GM11168 (cell line): ENCODE measurements around the gene MYO7A.

ENCODE experiments used
- in situ Hi-C: fragments of 300-500 bp; cut with MboI; formaldehyde crosslinking; loops from one replicate; pipeline ENCODE4 v1.12.0; 2022; ENCODE audit warnings: low sequenced_read_pairs; ENCODE audit not compliant: unreplicated experiment

MYO7A gene

GRCh38 chr11:77207019-77207485, 79.0 kb downstream of the MYO7A start:
- in situ Hi-C loops: loop anchor here (5.0 kb wide), 1 partner anchor 345 kb away; no protein-coding TSS in a partner anchor

DNA sequence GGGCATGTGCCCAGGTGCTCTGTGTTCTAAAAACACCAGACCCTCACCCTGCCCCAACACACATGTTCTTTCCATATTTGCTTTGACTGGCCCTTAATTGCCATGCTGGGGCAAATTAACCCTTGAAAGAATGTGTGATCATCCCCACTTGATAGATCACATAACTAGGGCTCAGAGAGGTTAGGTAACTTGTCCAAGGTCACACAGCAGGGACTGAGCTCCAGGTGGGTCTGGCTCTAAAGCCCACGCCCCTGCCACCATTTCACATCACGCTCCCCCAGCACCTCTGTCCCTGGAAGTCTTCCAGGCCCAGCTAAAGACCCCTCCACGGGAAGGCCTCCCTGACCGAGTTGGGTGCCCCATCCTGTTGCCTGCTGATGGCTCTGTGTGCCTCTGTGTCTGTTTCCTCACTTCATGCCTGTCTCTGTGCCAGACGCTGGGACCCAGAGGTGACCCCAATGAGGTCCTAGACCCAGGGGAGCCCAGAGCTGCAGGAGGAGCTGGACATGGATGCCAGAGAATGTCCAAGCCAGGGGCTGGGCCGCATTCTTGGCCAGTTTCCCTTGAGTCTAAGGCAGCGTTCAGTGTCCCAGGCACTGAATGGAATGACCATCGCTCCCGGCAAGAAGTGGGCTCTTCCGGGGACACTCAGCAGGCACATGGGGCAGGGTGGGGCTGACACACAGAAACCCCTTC, 79.7 kb downstream of the MYO7A start:
- in situ Hi-C loops: loop anchor here (5.0 kb wide), 1 partner anchor 345 kb away; no protein-coding TSS in a partner anchor

DNA sequence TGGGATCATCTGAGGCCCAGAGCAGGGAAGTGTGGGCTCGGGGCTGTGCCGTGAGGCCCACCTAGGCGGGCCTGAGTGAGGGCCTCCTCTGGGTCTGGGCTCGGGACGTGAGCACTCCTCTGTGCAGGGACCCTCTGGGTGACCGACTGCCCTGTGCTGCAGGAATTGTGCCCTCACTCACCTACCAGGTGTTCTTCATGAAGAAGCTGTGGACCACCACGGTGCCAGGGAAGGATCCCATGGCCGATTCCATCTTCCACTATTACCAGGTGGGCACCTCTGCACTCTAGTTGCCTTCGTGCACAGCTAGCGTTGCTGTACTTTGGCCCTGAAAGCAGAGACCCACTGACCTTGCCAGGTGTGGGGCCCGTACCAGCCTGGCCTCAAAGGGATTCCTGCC, 80.5 kb downstream of the MYO7A start:
- in situ Hi-C loops: loop anchor here (5.0 kb wide), 1 partner anchor 344 kb away; no protein-coding TSS in a partner anchor

GRCh38 chr11:77209663-77210062, 81.6 kb downstream of the MYO7A start:
- in situ Hi-C loops: loop anchor here (5.0 kb wide), 1 partner anchor 343 kb away; no protein-coding TSS in a partner anchor

DNA sequence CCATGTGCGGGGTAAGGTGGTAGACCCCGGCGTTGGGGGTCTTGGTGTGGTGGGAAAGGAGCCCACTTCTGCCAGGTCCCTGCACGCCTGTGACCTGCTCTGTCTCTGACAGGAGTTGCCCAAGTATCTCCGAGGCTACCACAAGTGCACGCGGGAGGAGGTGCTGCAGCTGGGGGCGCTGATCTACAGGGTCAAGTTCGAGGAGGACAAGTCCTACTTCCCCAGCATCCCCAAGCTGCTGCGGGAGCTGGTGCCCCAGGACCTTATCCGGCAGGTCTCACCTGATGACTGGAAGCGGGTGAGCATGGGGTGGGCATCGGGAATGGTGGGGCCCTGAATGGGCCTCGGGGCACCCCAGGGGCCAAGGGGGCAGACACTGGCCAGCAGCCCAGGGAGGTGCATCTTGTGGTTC, 83.0 kb downstream of the MYO7A start:
- in situ Hi-C loops: no loop called here

- in situ Hi-C loops: no loop called here
These were observed 83.7 kb downstream of the MYO7A start for GRCh38 chr11:77211594-77212251.

GRCh38 chr11:77212314-77213007, 84.4 kb downstream of the MYO7A start:
- in situ Hi-C loops: no loop called here

GRCh38 chr11:77213029-77213579, 85.1 kb downstream of the MYO7A start:
- in situ Hi-C loops: no loop called here

- in situ Hi-C loops: no loop called here
These were observed 85.8 kb downstream of the MYO7A start for GRCh38 chr11:77213589-77214428.

DNA sequence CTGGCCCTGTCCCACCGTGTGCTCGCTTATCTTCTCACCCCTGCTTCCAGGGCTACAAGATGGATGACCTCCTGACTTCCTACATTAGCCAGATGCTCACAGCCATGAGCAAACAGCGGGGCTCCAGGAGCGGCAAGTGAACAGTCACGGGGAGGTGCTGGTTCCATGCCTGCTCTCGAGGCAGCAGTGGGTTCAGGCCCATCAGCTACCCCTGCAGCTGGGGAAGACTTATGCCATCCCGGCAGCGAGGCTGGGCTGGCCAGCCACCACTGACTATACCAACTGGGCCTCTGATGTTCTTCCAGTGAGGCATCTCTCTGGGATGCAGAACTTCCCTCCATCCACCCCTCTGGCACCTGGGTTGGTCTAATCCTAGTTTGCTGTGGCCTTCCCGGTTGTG, 86.5 kb downstream of the MYO7A start:
- in situ Hi-C loops: no loop called here

DNA sequence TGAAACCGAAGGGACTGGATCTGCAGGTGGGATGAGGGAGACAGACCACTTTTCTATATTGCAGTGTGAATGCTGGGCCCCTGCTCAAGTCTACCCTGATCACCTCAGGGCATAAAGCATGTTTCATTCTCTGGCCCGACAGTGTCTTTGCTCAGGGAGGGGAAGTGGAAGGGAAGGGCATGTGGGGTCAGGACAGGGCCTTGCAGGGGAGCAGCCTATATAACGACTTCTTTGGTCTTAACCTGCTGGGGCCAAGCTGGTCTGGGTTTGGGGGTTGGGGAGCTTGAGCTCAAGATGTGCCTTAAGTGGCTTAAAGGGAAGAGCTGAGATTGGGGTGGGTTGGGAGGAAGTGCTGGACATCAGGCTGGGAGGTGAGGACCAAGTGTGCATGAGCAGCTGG, 87.1 kb downstream of the MYO7A start:
- in situ Hi-C loops: no loop called here

DNA sequence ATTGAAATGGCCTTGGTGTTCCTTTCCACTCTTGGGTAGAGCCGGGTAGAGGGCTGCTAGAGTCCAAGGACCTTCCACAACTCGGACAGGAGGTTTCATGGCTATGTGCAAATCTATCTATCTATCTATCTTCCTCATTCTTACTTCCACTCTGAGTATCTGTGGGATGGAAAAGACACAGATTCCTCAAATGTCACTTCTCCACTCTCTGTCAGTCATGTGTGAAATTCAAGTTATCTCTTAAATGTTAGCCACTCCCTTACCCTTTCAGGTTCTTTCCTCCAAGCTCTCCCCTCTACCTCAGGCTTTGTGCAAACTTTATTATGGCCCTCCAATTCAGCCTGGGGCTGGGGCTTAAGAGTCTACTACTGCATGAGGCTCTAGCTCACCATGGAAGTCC, 89.1 kb downstream of the MYO7A start:
- in situ Hi-C loops: no loop called here

- in situ Hi-C loops: no loop called here
These were observed 95.8 kb downstream of the MYO7A start for GRCh38 chr11:77223797-77224196.

DNA sequence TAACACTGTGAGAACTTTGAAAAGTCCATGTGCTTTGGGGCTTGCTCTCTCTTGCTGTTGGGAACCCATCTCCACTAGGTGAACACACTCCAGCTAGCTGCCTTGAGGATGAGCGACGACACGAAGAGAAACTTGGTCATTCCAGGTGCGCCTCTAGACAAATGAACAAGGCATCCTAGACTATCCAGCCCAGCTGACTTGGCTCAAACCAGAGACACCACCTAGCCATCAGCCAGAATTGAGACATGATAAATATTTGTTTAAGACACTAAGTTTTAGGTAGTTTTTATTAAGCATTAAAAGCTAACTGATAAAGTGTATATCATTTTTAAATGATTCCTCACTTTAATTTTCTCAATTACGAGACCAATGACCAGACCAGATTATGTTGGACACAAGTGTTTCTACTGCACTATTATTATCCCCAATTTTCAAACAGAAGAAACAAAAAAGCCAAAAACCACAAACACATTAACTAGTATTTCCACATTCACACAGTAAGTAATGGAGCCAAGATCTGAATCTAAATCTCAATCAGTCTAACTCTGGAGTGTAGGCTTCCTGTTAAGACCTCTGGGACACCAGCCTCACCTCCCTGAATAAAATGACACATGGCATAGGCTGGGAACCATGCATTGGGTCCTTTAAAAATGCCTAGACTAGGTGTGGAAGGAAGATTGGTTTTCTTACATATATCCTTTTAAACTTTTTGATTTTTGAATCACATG, 103.0 kb downstream of the MYO7A start:
- in situ Hi-C loops: no loop called here

GRCh38 chr11:77231800-77232199, 103.8 kb downstream of the MYO7A start:
- in situ Hi-C loops: no loop called here

DNA sequence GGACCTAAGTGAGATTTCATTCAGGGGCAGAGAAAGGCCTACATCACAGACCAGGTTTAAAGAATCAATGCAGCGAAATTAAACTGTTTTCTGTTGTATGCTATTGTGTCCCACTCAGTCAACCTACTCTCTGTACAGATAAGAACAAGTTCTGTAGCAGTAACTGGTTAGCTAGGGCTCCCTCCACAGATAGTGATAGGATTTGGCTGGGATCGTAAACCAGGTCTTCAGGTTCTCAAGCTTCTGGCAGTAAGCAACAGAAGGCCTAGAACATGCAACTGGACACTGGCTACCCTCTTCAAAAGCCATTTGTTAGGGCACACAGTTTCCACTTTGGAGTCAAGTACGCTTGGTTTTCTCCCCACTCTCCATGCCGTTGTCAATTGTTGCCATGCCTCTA, 104.2 kb downstream of the MYO7A start:
- in situ Hi-C loops: no loop called here

GRCh38 chr11:77233011-77233410, 105.0 kb downstream of the MYO7A start:
- in situ Hi-C loops: no loop called here

GRCh38 chr11:77236901-77237300, 108.9 kb downstream of the MYO7A start:
- in situ Hi-C loops: no loop called here
